Activated CD4-positive, alpha-beta T cell treated with anti-CD3 and anti-CD28 coated beads for 4 hours (primary cell): ENCODE results near the gene AGXT2.
"Not testable (repeated sequence)": the region's sequence is repeated elsewhere in the genome, so short reads cannot be mapped to it uniquely, and the experiment has no call there.

Source experiments
- DNase-seq, 2 donors: peaks; one replicate each; pipeline ENCODE4 v3.0.0-alpha.2; 2020

The AGXT2 gene

GRCh38 chr5:35050541-35051126, 2.9 kb upstream of the AGXT2 start:
- DNase-seq: no peak

DNA sequence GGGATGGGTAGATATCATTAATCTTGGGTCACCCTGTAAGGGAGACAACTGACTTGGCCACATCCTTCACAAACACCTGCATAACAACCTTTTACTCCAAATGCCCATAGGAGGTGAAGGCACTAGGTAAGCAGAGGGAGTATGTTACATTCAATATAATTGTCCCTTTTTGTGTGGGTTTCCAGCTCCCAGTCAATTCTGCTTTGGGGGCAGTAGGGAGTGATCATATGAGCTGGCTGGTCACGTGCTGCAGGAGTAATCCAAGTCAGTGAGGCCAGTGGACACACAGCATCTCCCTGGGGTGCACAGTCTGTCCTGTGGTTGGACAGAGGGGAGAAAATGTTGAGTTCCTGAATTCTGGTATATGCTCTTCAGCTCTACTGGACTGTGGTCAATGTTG, 1.2 kb upstream of the AGXT2 start:
- no peak for DNase-seq

GRCh38 chr5:35046774-35047173, 975 bp downstream of the AGXT2 start:
- DNase-seq: no peak

GRCh38 chr5:35045280-35045679, 2.5 kb downstream of the AGXT2 start:
- DNase-seq: no peak

DNA sequence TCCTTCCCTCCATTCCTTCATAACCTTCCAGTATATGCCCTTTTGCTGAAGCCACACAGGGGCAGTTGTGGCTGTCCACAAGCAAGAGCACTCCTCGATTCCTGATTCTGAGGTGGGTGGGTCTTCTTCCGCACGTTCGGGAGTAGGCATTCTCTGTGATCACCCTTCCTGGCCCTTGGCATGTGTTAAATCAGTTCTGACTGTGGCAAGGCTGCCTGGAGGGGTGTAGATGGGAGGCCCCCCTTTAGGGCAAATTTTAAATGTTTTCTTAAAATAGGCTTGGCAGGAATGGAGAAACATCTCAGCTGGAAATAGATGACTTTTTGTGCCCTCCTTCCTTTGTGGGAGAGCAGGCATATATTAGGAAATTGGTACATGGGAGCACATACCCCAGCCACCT, 3.1 kb downstream of the AGXT2 start:
- DNase-seq: no peak

DNA sequence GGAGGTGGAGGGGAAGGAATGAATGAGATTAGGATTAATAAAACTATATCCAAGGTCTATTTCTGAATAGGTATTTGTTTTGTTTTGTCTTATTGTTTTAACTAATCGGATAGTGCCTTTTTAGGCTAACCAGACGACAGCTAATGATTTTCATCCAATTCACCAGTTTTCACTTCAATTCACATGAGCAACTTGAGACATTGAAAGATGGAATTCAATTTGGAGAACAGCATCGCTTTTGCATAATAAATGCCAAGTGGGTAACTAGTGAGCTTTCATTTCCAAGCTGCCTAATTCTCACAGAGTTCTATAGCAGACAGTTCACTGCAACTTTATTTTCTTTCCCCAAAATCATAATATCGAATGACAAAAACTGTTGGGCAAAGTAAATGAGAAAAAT, 5.0 kb downstream of the AGXT2 start:
- no peak for DNase-seq

GRCh38 chr5:35041261-35041660, 6.5 kb downstream of the AGXT2 start:
- DNase-seq: no peak

- DNase-seq: no peak
These were observed 8.9 kb downstream of the AGXT2 start for GRCh38 chr5:35038891-35039290.

DNA sequence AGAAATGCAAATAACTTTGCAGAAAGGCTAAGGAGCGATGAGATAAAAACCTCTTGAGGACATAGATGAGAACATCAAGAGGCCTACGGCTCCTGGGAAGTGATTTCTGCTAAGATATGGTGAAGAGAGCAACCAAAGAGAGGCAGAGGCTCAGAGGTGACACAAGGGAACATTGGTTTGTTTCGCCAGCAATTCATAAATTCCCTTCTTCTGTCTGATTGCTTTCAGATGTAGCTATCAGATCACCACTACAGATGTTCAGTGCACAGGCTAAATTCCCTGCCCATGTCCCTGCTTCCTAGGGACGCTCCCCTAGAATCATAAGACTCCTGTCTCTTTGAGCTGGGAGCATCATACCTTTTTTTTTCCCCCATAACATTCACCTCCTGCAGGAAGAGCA, 11.2 kb downstream of the AGXT2 start:
- no peak for DNase-seq

- DNase-seq: not testable (repeated sequence)
These were observed 11.8 kb downstream of the AGXT2 start for GRCh38 chr5:35035929-35036328.

GRCh38 chr5:35035271-35035670, 12.5 kb downstream of the AGXT2 start:
- no peak for DNase-seq

DNA sequence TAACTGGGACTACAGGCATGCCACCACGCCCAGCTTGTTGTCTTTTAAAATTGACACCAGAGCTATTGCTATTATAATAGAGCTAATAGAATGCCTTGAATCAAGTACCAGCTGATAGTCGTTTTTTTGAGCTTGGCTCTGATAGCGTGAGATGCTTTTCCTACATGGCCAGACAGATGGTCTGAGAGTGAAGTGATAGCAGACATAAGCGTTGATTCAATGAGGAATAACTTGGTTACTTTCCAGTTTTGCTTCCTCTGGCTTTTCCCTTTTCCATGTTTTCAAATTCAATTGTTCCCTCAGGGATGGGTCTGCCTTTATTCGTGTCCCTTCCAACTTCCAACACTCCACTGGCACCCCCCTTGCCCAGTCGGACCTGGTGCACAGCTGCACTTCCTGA, 15.4 kb downstream of the AGXT2 start:
- DNase-seq: no peak

GRCh38 chr5:35031276-35031675, 16.5 kb downstream of the AGXT2 start:
- no peak for DNase-seq

DNA sequence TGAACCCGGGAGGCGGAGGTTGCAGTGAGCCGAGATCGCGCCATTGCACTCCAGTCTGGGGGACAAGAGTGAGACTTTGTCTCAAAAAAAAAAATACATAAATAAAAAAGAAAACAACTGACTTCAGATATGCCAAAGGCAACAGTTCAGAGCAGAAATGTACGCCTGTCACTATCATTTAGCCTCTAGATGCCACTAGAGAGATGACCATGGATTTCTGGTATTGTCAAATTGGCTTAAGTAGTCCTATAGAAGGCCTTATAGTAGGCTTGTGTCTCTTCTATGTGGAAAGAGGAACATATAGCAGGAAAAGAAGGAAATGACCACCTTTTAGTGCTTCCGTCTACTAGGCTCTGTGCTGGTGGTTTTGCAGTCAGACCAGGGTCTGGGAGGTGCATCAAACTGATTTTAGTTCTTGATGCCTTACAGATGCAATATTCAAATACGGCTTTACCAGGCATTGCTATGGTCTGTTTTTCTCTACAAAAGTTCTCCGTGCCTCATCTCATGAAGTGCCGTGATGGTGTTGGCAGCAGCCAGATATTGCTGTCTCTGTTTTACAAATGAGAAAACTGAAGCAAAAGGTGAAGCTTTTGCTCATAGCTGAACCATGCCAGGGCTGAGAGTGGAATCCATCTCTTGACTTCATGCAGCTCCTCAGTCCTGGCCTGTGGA, 17.2 kb downstream of the AGXT2 start:
- no peak for DNase-seq

DNA sequence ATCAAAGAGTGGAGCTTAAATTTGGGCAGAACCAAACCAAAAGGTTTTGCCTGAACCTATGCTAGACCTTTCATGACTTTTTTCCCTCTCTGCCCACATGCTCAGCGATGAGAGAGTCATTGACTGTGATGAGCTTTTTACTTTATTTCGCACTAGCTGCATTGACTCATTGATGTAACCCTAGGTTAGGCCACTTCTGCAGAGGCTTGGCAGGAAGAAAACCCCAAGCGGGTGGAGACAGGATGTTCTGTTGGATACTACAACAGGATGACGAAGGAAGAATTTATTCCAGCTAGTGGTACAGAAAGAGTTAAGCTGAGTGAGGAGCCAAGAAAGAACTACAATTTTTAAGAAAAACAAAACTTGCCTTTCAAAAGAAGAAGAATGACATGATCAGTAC, 18.4 kb downstream of the AGXT2 start:
- DNase-seq: no peak

DNA sequence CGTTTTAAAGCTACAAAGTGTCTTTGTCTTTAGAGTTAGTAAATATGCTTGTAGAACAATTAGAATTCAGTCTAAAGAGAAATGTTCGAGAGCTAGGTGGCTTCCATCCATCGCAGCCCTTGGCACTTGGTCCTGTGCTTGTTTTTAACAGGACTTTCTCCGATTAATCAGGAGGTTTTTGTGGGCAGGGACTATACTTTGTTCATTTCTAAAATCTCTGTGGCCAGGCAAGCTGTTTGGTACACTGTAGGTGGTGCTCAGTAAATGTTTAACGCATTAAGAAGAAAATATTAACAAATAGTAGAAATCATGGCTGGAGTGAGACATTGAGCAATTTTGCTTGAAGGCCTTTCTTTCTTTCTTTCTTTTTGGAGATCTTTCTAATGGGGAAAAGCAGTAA, 20.8 kb downstream of the AGXT2 start:
- no peak for DNase-seq

GRCh38 chr5:35026280-35026840, 21.4 kb downstream of the AGXT2 start:
- no peak for DNase-seq

- no peak for DNase-seq
These were observed 22.7 kb downstream of the AGXT2 start for GRCh38 chr5:35024911-35025510.

DNA sequence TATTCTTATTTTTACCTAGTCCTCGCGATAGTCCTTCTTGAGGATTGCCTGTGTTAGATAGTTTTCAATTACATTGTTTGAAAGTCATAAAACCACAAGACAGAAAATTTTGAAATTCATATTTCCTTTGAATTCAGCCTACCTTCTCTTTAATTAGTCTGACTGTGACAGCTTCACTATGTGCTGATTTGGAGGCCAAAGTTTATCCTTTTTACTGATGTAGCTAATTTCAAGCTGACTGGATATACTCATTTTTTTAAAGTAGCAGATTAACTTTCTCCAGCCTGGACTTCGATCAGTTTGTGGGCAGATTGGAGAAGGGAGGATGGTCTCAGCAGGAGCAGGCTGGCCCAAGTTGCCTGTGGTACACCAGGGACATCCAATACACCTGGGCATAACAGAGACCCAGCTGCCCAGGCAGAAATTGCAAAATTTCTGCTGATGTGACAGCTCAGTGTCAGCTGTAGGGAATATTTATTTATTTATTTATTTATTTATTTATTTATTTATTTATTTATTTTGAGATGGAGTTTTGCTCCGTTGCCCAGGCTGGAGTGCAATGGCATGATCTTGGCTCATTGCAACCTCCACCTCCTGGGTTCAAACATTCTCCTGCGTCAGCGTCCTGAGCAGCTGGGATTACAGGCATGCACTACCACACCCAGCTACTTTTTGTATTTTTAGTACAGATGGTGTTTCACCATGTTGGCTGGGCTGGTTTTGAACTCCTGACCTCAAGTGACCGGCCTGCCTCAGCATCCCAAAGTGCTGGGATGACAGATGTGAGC, 24.2 kb downstream of the AGXT2 start:
- DNase-seq: no peak

GRCh38 chr5:35016174-35017051, 31.3 kb downstream of the AGXT2 start:
- no peak for DNase-seq

GRCh38 chr5:35015063-35015462, 32.7 kb downstream of the AGXT2 start:
- no peak for DNase-seq

- no peak for DNase-seq
These were observed 35.0 kb downstream of the AGXT2 start for GRCh38 chr5:35012796-35013195.

GRCh38 chr5:35012365-35012764, 35.4 kb downstream of the AGXT2 start:
- DNase-seq: no peak
